Renal cortex interstitium (tissue), 11 donors: ENCODE measurements around the gene TBATA. TPM values are rescaled to one million over a fixed set of nuclear protein-coding genes. Genes with fewer than 3 reads are reported as not detected.
A peak's percentile ranks its signal among the peaks of the same experiment; 100 is the strongest.

Source experiments
- DNase-seq, 11 donors: peaks; one replicate each; pipeline ENCODE4 v3.0.0-alpha.2; 2013; ENCODE audit warnings: low read depth in 9 of 11, low spot score in 4 of 11; ENCODE audit errors: extremely low read depth in 1 of 11
- polyA plus RNA-seq, 3 donors: library from polyadenylated mRNA; unstranded; fragments of 120-200 nt; gene quantifications; one replicate each; pipeline ENCODE4 v1.2.1, GENCODE V29; 2013; ENCODE audit not compliant: insufficient read length in 3 of 3

Gene TBATA
- polyA plus RNA-seq, 3 donors, result not detected

- no peak for DNase-seq
Measured at GRCh38 chr10:70751356-70751755, 33.8 kb downstream of the TBATA start.

GRCh38 chr10:70750156-70750703 is 34.9 kb downstream of the TBATA start:
- DNase-seq, result no peak

DNA sequence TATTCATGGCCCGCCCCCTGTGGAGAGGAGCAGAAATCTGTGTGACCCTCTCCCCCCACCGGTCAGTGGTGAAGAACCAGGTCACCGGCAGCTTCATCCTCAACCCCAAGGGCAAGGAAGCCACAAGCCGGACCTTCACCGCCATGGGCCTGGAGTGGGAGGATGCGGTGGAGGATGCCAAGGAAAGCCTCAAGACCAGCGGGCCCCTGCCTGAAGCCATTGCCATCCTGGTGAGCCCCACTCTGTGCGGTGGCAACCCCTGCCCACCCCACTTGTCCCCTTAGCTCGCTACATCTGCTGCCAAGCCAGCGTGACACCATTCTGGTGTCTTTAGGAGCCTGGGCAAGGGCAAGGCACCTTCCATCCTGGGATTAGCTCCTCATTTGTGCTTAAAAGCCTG is 35.4 kb downstream of the TBATA start:
- no peak for DNase-seq

DNA sequence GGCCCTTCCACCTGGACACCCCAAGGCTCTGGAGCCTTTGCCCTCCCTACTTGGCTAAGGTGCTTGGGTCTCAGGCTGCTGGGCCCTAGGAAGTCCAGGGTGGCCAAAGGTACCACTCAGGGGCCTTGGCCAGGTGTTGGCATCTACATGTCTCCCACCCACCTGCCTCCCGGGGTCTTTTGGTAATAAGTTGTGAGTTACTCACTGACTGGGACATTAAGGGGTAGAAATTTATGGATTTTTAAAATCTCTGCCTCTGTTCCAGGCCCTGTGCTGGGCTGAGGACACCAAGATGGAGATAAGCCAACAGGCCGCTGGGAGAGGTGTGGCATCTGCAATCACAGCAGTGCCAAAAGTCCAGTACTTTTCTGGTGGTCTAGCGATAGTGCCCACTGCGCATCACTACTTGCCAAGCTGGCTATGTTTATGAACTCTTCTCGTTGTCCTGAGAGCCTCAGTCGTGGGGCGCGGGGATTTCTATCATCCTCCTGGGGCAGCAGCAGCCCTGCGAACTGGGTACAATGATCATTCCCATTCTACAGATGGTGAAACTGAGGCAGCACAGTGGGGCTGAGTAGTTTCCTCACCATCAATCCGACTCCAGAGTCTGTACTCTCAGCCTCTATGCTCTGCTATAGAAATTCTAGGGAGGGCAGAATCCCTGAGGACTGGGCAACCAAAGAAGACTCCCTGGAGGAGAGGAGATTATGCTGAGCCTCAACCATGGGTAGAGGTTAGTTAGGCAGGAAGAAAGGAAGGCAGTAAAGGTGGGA is 36.2 kb downstream of the TBATA start:
- no peak for DNase-seq

- DNase-seq, result no peak
Measured at GRCh38 chr10:70748305-70748704, 36.9 kb downstream of the TBATA start.

GRCh38 chr10:70747192-70747965 is 37.8 kb downstream of the TBATA start:
- no peak for DNase-seq

- DNase-seq, result no peak
Measured at GRCh38 chr10:70745555-70745954, 39.6 kb downstream of the TBATA start.

DNA sequence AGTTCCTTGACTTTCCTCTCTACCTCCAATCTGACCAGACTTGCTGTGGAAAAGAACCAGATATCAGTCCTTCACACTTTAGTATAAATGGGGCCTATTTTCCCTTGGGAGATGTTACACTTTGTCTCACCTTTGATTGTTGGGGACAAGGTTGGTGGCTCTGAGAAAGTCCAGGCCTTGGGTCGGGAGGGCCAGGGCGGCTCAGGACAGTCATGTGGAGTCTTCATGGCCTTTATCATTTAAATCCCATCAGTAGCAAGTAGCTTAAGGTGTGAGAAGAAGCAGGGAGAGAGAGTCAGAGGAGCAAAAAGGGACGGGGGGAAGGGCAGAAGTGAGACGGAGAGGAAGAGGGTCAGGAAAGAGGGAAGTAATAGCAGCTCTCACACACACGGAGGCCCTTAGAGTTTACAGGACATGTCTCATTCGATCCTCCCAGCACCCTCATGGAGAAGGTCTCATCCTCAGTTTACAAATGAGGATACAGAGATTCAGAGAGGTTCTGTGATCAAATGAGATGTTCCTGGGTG is 40.5 kb downstream of the TBATA start:
- DNase-seq, result no peak

- DNase-seq, result no peak
Measured at GRCh38 chr10:70743879-70744278, 41.3 kb downstream of the TBATA start.

- no peak for DNase-seq
Measured at GRCh38 chr10:70743430-70743788, 41.8 kb downstream of the TBATA start.

DNA sequence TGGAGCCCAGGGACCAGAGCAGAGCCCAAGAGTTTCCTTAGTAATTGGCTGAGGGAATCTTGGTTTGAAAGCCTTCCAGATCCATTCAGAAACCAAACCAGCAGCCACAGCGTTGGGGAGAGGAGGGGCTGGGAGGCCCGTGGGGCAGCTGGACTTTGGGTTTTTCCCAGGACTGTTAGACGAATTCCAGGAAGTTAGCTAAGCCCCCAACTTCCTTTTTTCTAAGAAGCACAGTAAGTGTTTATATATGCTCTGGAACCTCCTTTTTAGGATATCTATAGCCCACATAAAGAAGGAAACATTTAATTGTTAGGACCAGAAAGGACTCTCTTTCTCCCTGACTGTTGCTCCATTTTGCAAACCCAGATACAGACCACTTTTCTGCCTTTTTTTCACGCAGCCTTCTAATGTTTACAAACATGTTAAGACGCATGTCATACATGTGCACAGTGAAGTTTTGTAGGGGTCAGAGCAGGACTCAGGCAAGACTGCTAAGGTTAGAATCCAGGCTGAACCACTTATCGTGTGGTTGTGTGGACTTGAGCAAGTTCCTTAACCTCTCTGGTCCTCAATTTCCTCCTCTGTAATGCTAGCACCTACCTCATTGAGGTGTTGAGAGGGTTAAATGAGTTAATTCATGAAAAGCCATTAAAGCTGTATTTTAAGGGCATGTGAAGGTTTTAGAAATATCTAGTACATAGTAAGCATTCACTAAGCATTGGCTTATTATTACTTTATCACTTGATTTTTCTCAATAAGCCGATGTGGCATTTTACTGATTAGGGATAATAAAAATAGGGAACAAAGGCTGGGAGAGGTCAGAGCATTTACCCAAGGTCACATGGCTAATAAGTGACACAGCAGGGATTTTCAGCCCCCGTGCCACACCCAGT is 42.4 kb downstream of the TBATA start:
- DNase-seq, result peak in 10 of 11 donors; percentile 43 to 82 (median 54)

DNA sequence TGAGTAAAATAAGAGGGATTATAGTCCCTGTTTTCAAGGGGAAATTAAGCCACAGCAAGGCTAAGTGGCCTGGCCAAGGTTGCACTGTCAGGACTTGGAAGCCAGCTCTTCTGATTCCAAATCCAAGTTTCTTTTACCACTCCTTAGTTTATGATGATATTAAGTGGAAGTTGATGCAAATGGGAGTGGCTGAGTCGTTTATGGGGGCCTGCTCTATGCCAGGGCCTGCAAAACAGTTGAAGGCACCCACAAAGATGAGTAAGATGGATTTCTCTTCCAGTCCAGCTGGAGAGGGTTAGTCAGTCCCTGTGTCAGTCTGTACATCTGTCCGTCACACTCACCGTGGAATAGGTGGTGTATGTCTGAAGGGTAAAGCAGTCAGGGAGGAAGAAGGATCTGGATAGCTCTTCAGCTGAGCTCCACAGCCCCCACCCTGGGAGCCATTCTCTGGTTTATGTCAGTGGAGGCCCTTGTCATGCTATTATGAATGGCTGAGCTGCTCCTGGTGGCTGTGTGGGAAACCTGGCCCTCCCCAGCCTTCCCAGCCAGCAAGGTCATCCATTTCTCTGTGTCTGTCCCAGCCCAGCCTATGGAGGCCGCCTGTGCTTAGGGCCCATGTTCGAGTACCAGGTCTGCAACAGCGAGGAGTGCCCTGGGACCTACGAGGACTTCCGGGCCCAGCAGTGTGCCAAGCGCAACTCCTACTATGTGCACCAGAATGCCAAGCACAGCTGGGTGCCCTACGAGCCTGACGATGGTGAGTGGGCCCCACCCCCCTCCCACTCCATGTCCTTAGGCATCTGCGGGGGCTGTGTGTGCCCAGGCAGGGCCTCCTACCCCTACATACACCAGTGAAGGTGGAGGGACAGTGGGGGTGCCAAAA is 44.5 kb downstream of the TBATA start:
- no peak for DNase-seq

DNA sequence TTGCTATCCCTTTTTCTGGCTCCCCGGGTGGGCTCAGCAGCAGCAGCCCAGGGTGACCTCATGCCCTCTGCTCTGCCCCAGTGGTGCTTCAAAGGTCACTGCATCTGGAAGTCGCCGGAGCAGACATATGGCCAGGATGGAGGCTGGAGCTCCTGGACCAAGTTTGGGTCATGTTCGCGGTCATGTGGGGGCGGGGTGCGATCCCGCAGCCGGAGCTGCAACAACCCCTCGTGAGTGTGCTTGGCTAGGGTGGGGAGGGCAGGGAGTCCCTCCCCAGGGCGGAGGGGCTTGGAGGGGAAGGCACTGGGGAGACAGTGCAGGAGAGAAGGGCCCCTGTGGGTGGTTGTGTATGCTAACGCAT is 46.4 kb downstream of the TBATA start:
- DNase-seq, result no peak

- no peak for DNase-seq
Measured at GRCh38 chr10:70738006-70738760, 47.0 kb downstream of the TBATA start.

DNA sequence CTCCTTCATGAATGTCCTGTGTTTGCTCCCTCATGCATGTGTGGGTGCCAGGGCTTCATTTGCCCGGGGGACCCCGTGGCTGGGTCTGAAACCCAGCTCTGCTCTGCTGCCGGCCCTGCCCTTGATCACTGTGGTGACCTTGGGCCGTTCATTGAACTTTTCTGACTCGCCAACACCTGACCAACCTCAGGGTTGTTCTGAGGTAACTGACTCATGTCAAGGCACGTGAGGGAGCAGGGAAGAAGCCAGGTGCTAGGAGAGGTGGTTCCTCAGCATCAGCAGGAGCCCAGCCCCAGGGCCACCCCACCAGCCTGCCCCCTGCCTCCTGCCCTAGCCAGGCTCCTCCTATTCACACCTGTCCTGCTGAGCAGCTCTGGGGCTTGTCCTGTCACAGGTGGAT is 47.9 kb downstream of the TBATA start:
- no peak for DNase-seq

- DNase-seq, result no peak
Measured at GRCh38 chr10:70736525-70736924, 48.7 kb downstream of the TBATA start.

DNA sequence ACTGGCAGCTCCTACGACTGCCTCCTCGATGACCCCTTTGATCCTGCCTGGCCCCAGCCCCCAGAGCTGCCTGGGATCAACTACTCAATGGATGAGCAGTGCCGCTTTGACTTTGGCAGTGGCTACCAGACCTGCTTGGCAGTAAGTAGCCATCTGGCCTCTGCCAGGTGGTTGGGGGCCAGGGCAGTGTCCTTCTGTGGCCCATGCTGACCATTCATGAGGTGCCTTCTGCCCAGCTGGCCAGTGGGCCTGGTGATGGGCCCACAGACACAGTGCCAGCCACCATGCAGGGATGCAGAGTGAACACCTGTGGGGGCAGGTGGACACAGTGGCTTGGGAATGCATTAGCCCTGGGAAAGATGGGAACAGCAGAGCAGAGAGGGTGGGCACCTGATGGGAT is 50.0 kb downstream of the TBATA start:
- DNase-seq, result no peak

GRCh38 chr10:70733051-70733450 is 52.1 kb downstream of the TBATA start:
- no peak for DNase-seq
